Measurements from ENCODE around the gene XIST. TPM values are rescaled to one million over a fixed set of nuclear protein-coding genes. Genes with fewer than 3 reads are reported as not detected.

The XIST gene
- total and polyA plus RNA-seq, 10 of the 15 experiments (the other 5 are each of a cell fraction or from before 2014, with no cell fraction given) = 39.1 to 787 (median 91.3) TPM

DNA sequence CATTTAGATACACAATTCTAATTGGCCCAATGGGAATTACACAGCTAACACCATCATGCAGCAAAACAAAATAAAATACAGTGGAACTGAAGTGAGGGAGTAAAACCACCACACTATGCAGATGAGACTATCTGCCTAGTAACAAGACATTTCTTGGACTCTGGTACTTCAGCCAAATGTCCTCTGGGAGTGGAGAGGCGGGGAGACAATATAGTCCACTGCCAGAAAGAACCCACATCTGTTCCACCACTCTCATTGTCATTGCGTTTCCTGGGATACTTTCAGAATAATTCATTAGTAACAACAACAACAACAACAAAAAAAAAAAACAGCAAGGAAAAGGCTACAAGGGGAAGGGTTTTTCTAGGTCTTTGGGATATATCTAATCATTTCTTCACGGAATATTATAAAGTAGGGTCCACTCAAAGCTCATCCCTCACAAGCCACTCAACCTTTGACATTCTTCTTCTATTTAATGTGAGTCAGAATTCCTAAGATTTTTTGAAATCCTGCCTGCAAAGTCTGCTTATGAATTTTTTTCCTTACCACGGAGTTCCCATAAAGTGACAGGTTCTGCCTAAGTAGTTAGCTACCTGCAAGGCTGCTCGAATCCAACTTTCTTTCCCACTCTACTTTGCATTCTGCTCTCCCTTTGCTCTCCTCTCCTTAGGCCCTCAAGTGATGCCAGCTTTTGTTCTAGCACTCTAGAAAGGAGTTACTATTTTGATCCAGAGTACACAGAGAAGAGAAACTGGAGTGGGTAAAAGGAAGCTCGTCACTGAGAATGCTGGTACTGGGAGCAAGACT is 34.9 kb downstream of the XIST start:
- BruUV-seq (replicated peaks) = no TSS peak
- FAIRE-seq = no peak
- H2AFZ ChIP-seq (ENCODE audit: control insufficient read depth, low read depth, low read length) = no peak overlapping the region
- POLR2A ChIA-PET = no interaction called here
- ATAC-seq = no peak; the same call in 2 of the 3 replicates
- no peak for DNase-seq (ENCODE audit: low read depth, low spot score)
- 41% methylated on average over 6 of the region's 6 CpGs for WGBS (ENCODE audit: insufficient coverage, insufficient replicate concordance, low lambda C conversion rate, missing lambda C conversion rate)
- no peaks in the 10 kb centered on the region for H3K36me3 ChIP-seq (ENCODE audit: control insufficient read depth in 2 of 2, insufficient read depth in 2 of 2, low read length in 1 of 2)
- H3K4me2 ChIP-seq (ENCODE audit: control insufficient read depth, insufficient read depth) = no peak overlapping the region
- RAD21 ChIA-PET (ENCODE audit: unreplicated experiment) = no interaction called here
- H4K20me1 ChIP-seq (ENCODE audit: control insufficient read depth, insufficient read depth) = no peaks in the 10 kb centered on the region
- TF ChIP-seq, protein P1, sequence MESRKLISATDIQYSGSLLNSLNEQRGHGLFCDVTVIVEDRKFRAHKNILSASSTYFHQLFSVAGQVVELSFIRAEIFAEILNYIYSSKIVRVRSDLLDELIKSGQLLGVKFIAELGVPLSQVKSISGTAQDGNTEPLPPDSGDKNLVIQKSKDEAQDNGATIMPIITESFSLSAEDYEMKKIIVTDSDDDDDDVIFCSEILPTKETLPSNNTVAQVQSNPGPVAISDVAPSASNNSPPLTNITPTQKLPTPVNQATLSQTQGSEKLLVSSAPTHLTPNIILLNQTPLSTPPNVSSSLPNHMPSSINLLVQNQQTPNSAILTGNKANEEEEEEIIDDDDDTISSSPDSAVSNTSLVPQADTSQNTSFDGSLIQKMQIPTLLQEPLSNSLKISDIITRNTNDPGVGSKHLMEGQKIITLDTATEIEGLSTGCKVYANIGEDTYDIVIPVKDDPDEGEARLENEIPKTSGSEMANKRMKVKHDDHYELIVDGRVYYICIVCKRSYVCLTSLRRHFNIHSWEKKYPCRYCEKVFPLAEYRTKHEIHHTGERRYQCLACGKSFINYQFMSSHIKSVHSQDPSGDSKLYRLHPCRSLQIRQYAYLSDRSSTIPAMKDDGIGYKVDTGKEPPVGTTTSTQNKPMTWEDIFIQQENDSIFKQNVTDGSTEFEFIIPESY (IDR thresholded peaks at IDR 0.05) = no peak
- TF ChIP-seq BHLHE40 (IDR thresholded peaks at IDR 0.05; ENCODE audit: borderline replicate concordance in 1 of 2, low read depth in 2 of 2, low read length in 1 of 2) = no peak
- no peak for TF ChIP-seq FOXK2 (IDR thresholded peaks at IDR 0.05)
- no peak for TF ChIP-seq JUND (IDR thresholded peaks at IDR 0.05; ENCODE audit: low read depth, low read length)
- TF ChIP-seq, protein P2, sequence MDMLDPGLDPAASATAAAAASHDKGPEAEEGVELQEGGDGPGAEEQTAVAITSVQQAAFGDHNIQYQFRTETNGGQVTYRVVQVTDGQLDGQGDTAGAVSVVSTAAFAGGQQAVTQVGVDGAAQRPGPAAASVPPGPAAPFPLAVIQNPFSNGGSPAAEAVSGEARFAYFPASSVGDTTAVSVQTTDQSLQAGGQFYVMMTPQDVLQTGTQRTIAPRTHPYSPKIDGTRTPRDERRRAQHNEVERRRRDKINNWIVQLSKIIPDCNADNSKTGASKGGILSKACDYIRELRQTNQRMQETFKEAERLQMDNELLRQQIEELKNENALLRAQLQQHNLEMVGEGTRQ (IDR thresholded peaks at IDR 0.05; ENCODE audit: borderline replicate concordance, low read depth, low read length) = no peak
- TF ChIP-seq RFX5 (IDR thresholded peaks at IDR 0.05; ENCODE audit: low read depth, low read length) = no peak
- TF ChIP-seq, protein P3, sequence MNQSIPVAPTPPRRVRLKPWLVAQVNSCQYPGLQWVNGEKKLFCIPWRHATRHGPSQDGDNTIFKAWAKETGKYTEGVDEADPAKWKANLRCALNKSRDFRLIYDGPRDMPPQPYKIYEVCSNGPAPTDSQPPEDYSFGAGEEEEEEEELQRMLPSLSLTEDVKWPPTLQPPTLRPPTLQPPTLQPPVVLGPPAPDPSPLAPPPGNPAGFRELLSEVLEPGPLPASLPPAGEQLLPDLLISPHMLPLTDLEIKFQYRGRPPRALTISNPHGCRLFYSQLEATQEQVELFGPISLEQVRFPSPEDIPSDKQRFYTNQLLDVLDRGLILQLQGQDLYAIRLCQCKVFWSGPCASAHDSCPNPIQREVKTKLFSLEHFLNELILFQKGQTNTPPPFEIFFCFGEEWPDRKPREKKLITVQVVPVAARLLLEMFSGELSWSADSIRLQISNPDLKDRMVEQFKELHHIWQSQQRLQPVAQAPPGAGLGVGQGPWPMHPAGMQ (IDR thresholded peaks at IDR 0.05; ENCODE audit: borderline replicate concordance) = no peak
- TF ChIP-seq ZNF24 (IDR thresholded peaks at IDR 0.05) = no peak
- TF ChIP-seq ZNF622 (IDR thresholded peaks at IDR 0.05) = no peak
- no peak for TF ChIP-seq ATF7 (IDR thresholded peaks at IDR 0.05; ENCODE audit: low read depth)
- no peak for TF ChIP-seq IKZF1 (conservative IDR thresholded peaks at IDR 0.05)
- no peak for TF ChIP-seq SIX5 (IDR thresholded peaks at IDR 0.05; ENCODE audit: low read depth, low read length, severe bottlenecking)
- TF ChIP-seq NFYA (IDR thresholded peaks at IDR 0.05; ENCODE audit: borderline replicate concordance, low read depth, low read length) = no peak
- TF ChIP-seq, protein P4, sequence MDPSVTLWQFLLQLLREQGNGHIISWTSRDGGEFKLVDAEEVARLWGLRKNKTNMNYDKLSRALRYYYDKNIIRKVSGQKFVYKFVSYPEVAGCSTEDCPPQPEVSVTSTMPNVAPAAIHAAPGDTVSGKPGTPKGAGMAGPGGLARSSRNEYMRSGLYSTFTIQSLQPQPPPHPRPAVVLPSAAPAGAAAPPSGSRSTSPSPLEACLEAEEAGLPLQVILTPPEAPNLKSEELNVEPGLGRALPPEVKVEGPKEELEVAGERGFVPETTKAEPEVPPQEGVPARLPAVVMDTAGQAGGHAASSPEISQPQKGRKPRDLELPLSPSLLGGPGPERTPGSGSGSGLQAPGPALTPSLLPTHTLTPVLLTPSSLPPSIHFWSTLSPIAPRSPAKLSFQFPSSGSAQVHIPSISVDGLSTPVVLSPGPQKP (IDR thresholded peaks at IDR 0.05; ENCODE audit: low read depth, low read length) = no peak
- TF ChIP-seq WRNIP1 (IDR thresholded peaks at IDR 0.05; ENCODE audit: borderline replicate concordance, low read depth, low read length) = no peak
- no peak for TF ChIP-seq DPF2 (IDR thresholded peaks at IDR 0.05)
- H3K9ac ChIP-seq (ENCODE audit: control insufficient read depth, insufficient read depth, low read length) = no peak overlapping the region
- intact Hi-C loops (cut with micrococcal nuclease; ENCODE audit: unreplicated experiment) (no loop called here), in situ Hi-C loops (cut with MboI) (no loop called here)
- no peak overlapping the region for H3K4me3 ChIP-seq
- no peaks in the 10 kb centered on the region for H3K4me1 ChIP-seq (ENCODE audit: control insufficient read depth, insufficient read depth, low read length)
- SMC1A ChIA-PET (ENCODE audit: uncharacterized antibody, unreplicated experiment) = interaction anchor here (0.6 kb wide), 1 partner anchor 37 kb away, joined by 3 read pairs; no protein-coding TSS in a partner anchor
- H3K9me3 ChIP-seq (replicated peaks; ENCODE audit: control insufficient read depth, insufficient read depth, low read length) = no peaks in the 10 kb centered on the region
- H3K27ac ChIP-seq (ENCODE audit: control insufficient read depth, insufficient read depth) = no peak overlapping the region
- CTCF ChIA-PET = interaction anchor here (1.0 kb wide), 1 partner anchor 13 kb away, joined by 3 read pairs; no protein-coding TSS in a partner anchor
- no peaks in the 10 kb centered on the region for H3K27me3 ChIP-seq (replicated peaks in 1 of 2; ENCODE audit: control insufficient read depth in 2 of 2, insufficient read depth in 2 of 2, low read length in 1 of 2)
- H3K79me2 ChIP-seq (ENCODE audit: control insufficient read depth, insufficient read depth, low read length) = no peaks in the 10 kb centered on the region
